NCI-H1048 (cell line): ENCODE results near the gene HAUS3.
"Not testable (repeated sequence)": the region's sequence is repeated elsewhere in the genome, so short reads cannot be mapped to it uniquely, and the experiment has no call there.

Source experiments
- DNase-seq: peaks from one replicate; lab custom pipeline; 2025; lab: John Stamatoyannopoulos, UW

HAUS3 gene

DNA sequence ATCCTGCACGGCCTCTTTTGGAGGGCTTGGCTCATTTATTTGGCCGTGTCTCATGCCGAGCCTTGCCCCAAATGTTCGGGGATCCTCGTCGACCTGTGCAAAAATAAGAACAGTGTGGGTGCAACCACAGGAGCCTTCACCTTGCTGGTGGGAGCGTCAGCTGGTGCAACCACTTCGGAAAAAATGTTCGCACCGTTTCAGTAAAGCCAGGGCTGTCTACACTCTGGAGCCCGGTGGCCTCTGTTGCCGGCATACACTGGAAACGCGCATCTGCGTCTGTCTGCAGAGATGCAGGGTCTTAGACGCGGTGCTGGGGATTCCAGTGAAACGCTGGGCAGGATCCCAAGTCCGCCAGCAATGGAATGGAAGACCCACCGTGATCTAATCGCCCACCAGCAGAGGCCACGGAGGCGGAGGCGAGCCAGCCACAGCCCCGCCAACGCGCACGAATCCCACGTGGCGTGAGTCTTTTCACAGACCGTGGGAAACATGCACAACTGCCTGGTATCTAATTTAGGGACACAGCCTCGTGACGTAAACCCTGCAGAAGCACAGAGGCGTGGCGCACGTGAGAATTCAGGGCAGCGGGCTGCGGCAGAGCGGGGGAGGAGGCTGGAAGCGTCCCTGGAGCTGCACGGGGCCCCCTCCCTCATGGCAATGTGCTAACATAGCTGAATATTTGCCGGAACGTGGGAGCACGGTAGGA is 33.8 kb upstream of the HAUS3 start:
- no peak for DNase-seq

GRCh38 chr4:2275044-2275397 is 33.1 kb upstream of the HAUS3 start:
- DNase-seq, result not testable (repeated sequence)

- DNase-seq, result no peak
Observed at GRCh38 chr4:2274320-2275043, 32.6 kb upstream of the HAUS3 start.

DNA sequence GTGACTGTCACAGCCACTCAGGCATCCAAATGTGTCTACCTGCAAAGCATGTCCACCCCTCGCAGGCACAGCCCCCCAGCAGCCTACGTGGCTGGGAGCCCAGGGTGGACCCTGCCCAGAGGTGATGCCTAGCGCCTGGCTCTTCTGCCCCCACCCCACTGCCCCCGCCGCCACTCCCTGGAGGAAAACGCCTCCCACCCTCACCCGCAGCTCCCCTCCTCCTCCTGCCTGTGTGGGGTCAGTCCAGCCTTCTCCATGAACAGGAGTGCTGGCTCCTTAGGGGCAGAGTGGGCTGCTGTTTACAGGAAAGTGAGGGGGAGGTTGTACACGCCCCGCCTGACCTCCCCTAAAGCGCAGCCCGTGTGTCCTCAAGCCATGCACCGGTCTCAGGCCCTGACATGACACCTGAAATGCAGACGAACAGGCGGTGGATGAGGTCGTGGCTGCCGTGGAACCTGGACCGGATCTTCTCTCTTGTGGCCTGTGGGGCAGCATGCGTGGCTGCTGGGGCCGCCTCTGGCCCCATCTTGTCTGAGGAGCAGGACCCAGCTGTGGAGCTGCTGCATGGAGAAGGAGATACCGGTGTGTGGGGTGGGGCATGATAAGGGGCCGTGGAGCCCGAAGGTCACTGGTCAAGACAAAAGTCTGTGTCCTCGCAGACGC is 31.9 kb upstream of the HAUS3 start:
- no peak for DNase-seq

DNA sequence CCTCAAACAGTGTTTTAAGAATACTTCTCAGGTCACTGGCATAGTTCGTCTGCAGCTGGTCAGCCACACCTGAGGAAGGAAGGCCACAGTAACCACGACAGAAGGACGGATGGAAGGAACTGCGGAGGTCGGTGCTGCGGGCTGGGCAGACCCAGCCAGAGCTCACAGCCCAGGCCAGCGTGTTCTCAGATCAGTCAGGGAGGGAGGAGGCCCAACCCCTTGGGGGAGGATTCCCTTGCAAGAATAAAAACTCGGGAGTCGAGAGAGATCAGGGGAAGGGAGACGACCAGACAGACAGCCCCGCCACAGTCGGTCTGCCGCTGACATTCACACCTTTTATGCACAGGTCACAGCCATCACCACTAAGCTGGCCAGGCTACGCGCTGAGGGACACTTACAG is 31.3 kb upstream of the HAUS3 start:
- no peak for DNase-seq

DNA sequence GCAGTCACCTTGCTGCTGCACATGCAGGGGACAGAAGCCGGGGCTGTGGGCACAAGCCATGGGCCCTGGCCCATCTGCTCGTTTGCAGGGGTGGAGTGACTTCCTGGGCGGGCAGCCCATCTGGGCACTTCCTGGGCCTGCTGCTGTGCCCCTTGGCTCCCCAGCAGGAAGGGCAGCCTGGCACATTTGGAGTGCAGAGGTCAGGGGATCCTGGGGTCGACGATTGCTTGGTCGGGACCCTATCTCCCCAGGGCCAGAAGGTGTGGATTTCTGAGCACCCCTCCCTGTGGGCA is 30.9 kb upstream of the HAUS3 start:
- no peak for DNase-seq

GRCh38 chr4:2272026-2272827 is 30.3 kb upstream of the HAUS3 start:
- DNase-seq, result no peak

- DNase-seq, result no peak
Observed at GRCh38 chr4:2271279-2272025, 29.5 kb upstream of the HAUS3 start.

DNA sequence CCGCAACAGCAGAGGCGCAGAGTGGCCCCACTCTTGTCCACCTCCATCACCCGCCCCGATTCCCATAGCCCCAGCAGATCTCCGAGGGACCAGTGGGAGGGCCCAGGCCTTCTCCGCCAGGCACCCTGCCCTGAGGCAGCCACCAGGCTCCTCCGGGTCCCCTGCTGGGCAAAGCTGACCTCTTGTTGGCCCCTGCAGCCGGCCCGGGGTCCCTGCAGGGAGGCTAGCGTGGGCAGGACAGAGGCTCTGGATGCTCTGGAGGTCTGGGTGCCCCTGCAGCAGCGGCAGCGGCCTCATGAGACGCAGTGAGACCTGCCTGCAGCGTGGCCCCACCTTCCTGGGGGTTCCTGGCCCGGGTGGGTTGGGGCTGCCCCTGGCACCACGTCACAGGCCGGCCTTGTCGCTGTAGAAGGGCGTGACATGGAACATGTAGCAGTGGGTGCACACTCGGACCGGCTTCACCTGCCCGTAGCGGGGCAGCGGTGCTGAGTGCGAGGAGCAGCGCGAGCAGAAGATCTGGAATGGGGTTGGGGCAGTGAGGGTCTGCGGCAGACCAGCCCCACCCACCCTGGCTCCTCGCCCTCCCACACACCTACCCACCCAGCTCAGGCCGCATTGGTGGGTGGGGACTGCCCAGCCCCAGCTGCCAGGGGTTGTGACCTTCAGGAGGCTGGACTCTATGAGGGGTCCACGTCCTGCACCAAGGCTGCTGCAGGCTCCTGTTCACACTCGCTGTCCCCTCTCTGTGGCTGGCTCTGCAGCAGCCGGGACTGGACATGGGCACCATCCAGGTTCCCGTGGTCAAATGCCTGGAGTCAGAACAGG is 28.6 kb upstream of the HAUS3 start:
- DNase-seq, result no peak

DNA sequence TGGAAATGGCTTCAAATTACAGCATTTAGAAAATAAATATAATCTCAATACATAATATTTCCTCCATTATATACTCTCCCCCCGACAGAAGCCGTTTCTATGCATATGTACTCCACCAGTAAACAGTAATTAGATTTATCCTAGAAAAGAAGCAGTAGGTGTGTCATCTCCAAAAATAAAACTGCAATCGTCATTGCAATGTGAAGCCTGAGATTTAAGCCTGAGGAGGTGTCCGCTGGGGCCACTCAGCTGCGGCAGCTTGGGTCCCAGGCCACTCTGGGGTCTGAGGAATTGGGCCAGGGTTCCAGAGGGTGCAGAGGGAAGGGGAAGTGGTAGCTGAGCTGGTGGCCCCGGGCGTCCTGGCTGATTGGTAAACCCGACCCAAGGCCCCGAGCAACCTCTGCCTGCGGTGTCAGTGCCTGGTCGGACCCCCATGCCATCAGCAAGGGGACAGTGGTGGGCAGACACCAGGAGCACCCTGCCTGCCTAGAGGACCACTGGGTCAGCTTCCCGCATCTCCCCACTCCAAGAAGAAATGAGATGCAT is 27.8 kb upstream of the HAUS3 start:
- DNase-seq, result no peak

DNA sequence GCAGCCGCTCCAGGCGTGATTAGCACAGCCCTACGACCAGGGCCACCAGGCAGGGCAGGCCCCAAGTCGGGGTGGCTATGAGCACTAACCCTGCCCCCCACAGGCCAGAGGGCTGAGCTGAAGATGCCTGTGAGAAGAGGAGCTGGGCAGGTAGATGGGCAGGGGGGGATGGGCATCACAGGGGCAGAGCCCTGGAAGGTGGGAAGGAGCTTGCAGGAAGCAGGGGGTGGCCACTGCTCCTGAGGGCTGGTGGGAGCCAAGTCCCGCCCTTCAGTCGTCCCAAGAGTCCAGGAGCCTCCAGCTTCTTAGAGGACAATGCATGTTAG is 27.2 kb upstream of the HAUS3 start:
- DNase-seq, result no peak

DNA sequence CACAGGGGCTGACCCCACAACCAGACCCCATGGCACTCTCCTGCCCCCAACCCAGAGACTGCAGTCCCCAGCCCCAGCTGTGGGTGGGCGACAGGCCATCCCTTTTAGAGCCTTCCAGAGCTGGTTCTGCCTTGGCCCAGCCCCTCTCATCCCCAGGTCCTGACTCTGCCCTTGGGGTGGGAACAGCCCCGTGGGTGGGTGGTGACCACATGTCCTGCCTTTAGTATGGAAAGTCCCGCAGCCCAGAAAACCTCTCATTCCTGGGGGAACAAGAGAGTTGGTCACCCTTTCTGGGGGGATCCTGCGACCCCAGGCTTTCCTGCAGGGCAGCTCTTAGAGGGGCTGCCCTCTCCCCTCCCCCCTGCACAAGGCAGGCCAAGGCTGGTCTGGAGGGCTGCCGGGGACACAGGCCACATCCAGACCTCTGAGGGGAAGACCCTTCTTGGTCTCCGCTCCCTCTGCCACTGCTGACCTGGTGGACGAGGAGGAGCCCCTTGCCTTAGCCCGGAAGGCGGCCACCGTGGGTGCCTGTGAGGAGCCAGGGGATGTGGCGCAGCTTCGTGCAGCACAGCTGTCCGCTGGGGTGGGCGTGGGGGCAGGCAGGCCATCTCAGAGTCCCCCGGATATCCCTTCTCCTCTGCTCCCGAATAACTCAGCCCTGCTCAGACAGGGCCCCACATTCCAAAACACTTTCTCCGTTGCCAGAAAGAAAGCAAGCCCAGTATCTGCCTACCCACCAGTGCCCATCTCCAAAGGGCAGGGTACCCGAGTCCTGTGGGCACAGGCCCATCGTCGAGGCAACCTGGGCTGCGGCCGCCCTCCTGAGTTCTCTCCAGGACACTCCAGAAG is 26.7 kb upstream of the HAUS3 start:
- DNase-seq, result no peak

GRCh38 chr4:2267841-2268240 is 25.9 kb upstream of the HAUS3 start:
- no peak for DNase-seq

GRCh38 chr4:2267320-2267811 is 25.4 kb upstream of the HAUS3 start:
- no peak for DNase-seq

- DNase-seq, result no peak
Observed at GRCh38 chr4:2266821-2267220, 24.9 kb upstream of the HAUS3 start.

- no peak for DNase-seq
Observed at GRCh38 chr4:2266181-2266580, 24.3 kb upstream of the HAUS3 start.

DNA sequence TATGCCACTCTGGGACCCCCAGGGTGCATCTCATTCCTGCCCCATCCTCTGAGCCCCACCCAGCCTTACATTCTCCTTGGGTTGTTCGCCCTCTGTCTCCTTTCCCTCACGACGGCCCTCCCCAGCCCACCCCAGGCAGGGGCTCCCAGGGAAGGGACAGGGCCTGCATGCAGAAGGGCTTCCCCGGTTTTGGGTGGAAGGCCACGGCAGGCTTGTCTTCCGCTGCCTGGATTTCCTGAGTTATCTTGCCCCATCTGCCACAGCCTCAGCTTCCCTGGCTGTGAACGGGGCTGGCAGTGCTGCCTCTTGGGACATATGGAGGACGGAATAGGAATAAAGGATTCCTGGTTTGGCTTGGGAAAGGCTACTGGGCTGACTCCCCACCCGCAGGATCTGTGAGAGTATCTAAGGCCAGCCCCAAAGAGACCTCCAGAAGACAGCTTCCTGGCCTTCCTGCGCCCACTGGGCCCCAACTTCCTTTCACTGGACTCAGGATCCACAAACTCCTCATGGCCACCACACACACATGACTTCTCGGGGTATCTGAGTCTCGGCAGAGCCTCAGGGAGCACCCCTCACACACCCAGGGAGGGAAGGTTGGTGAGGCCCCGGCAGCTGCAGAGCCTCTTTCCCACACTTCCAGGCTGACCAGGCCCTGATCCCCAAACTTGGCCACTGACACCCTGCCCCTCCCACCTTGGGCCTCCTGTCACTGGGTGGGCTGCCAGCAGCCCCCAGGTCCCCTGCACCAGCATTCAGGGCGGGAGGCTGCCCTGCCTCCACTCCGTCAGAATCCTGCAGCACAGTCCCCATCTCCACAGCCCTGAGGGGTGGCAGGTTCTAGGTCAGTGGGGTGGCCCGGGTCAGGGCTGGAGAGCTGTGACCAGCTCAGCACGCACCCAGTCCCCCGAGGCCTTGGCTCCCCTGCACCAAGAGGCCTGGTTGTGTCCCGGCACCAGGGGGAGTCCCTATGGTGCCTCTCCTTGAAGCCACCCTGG is 23.5 kb upstream of the HAUS3 start:
- DNase-seq, result no peak

DNA sequence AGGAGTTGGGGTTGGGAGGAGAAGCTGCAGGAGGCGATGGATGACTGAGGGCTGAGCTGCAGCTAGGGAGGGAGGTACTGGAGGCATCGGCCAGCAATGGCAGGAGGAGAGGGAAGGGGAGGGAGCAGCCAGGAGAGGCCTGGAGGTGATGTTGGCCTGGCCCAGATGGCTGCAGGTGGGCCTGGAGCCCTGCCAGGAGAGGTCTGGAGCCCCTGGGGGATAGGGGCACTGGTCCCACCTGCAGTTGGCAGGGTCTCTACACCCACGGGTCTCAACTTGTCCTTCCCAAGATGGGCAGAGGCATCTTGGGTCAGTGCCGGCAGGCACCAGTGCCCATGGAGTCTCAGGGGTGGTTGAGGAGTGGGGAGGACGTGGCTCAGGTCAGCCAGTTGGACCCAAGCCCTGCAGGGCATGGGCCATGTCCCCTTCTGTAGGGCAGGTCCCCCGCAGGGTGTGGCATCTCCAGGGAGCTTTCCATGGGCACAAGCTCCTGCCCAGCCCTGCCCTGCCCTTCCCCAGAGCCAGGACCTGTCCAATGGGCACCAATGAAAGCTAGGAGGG is 22.6 kb upstream of the HAUS3 start:
- no peak for DNase-seq
